Colonic mucosa (tissue), 4 donors: ENCODE measurements around the gene RNF103. TPM values are rescaled to one million over a fixed set of nuclear protein-coding genes. Genes with fewer than 3 reads are reported as not detected.

ENCODE experiments used
- DNase-seq: peaks from one replicate; pipeline ENCODE4 v3.0.0-alpha.2; 2020
- H3K27ac ChIP-seq: fragments of 200-600 bp; one replicate; pipeline ENCODE4 v1.8.0; 2021
- H3K27me3 ChIP-seq: fragments of 200-600 bp; one replicate; pipeline ENCODE4 v1.8.0; 2021
- H3K36me3 ChIP-seq: fragments of 200-600 bp; one replicate; pipeline ENCODE4 v1.8.0; 2021
- H3K4me1 ChIP-seq: fragments of 200-600 bp; one replicate; pipeline ENCODE4 v1.8.0; 2021; ENCODE audit warnings: mild to moderate bottlenecking
- H3K4me3 ChIP-seq: fragments of 200-600 bp; one replicate; pipeline ENCODE4 v1.8.0; 2021
- H3K9ac ChIP-seq, 2 donors: one replicate each; pipeline ENCODE4 v1.7.0; 2013; ENCODE audit warnings: control low read depth in 2 of 2, low read depth in 2 of 2, low read length in 2 of 2
- H3K9me3 ChIP-seq: fragments of 200-600 bp; one replicate; pipeline ENCODE4 v1.8.0; 2021
- intact Hi-C: fragments of 100-400 bp; cut with DNase I; formaldehyde crosslinking; loops from one replicate; pipeline ENCODE4 v1.14.1; 2022
- total RNA-seq, 2 donors: library from RNA; stranded (reverse); fragmentation: NEBNext Ultra II Directional in 1 of 2; extraction: Animal tissue kit (Norgen Biotek cat#: 25700) in 1 of 2; gene quantifications; one replicate each; pipeline ENCODE4 v1.2.1, GENCODE V29; 2021
- TF ChIP-seq, protein P1 (sequence below): fragments of 200-600 bp; IDR thresholded peaks from one replicate; pipeline ENCODE4 v1.8.0; 2022; ENCODE audit warnings: antibody characterized with exemption, mild to moderate bottlenecking
- donor health status: healthy.
- donor health status: DM: no; HTN: no; CAD: no.
- donor health status: DM: no; HTN: no; CAD: no.

Gene RNF103
- total RNA-seq, 2 donors from 2014 or later, result 41.0 to 58.7 TPM

GRCh38 chr2:86577817-86578456 is 45.7 kb downstream of the RNF103 start:
- no peaks in the 10 kb centered on the region for H3K4me1 ChIP-seq
- H3K27ac ChIP-seq, result no peak overlapping the region
- intact Hi-C loops, result no loop called here
- H3K9me3 ChIP-seq, result no peaks in the 10 kb centered on the region
- H3K36me3 ChIP-seq, result no peaks in the 10 kb centered on the region
- H3K27me3 ChIP-seq, result no peaks in the 10 kb centered on the region
- DNase-seq, result no peak
- H3K4me3 ChIP-seq, result no peak overlapping the region
- TF ChIP-seq, protein P1, sequence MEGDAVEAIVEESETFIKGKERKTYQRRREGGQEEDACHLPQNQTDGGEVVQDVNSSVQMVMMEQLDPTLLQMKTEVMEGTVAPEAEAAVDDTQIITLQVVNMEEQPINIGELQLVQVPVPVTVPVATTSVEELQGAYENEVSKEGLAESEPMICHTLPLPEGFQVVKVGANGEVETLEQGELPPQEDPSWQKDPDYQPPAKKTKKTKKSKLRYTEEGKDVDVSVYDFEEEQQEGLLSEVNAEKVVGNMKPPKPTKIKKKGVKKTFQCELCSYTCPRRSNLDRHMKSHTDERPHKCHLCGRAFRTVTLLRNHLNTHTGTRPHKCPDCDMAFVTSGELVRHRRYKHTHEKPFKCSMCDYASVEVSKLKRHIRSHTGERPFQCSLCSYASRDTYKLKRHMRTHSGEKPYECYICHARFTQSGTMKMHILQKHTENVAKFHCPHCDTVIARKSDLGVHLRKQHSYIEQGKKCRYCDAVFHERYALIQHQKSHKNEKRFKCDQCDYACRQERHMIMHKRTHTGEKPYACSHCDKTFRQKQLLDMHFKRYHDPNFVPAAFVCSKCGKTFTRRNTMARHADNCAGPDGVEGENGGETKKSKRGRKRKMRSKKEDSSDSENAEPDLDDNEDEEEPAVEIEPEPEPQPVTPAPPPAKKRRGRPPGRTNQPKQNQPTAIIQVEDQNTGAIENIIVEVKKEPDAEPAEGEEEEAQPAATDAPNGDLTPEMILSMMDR, result no peak
- H3K9ac ChIP-seq, result no peak overlapping the region

GRCh38 chr2:86570059-86570458 is 53.6 kb downstream of the RNF103 start:
- DNase-seq, result no peak

GRCh38 chr2:86566821-86567190 is 56.9 kb downstream of the RNF103 start:
- Histone ChIP-seq H3K4me3 (no peak overlapping the region), H3K36me3 (no peaks in the 10 kb centered on the region), H3K27ac (no peak overlapping the region), H3K9ac (no peak overlapping the region), H3K27me3 (no peaks in the 10 kb centered on the region), H3K9me3 (no peaks in the 10 kb centered on the region), H3K4me1 (peaks cover 4% of the 10 kb centered on the region)
- no peak for DNase-seq
- intact Hi-C loops, result no loop called here
- TF ChIP-seq, protein P1, result no peak

More at GRCh38 chr2:86570059-86570458, 53.6 kb downstream of the RNF103 start:
- H3K36me3 ChIP-seq, result no peaks in the 10 kb centered on the region
- no peaks in the 10 kb centered on the region for H3K4me1 ChIP-seq
- no peaks in the 10 kb centered on the region for H3K9me3 ChIP-seq
- H3K9ac ChIP-seq, result no peak overlapping the region
- TF ChIP-seq, protein P1, result no peak
- H3K27ac ChIP-seq, result no peak overlapping the region
- no peak overlapping the region for H3K4me3 ChIP-seq
- H3K27me3 ChIP-seq, result no peaks in the 10 kb centered on the region
- intact Hi-C loops, result no loop called here

GRCh38 chr2:86566158-86566820 is 57.4 kb downstream of the RNF103 start:
- DNase-seq, result no peak
- TF ChIP-seq, protein P1, result no peak
- no peak overlapping the region for H3K9ac ChIP-seq
- H3K27ac ChIP-seq, result no peak overlapping the region
- H3K4me1 ChIP-seq, result peaks cover 5% of the 10 kb centered on the region
- H3K9me3 ChIP-seq, result no peaks in the 10 kb centered on the region
- intact Hi-C loops, result no loop called here
- no peaks in the 10 kb centered on the region for H3K36me3 ChIP-seq
- no peaks in the 10 kb centered on the region for H3K27me3 ChIP-seq
- no peak overlapping the region for H3K4me3 ChIP-seq

DNA sequence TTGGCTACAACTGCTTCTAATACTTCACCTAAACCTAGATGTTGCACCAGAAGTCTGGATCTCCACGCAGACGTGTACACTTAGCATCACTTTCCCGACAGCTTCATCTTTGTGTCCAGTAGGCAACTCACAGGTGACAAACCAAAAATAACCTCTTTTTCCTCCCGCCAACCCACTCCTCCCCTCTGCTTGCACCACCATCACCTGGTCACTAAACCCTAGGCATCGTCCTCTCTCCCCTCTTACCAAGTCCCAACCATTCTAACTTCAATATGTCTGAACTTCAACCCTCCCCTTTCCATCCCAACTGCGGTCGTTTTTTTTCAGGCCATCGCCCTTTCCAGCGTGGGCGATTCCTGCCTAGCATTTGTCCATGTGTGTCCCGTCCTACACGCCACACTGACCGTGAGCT is 60.0 kb downstream of the RNF103 start:
- Histone ChIP-seq H3K9me3 (no peaks in the 10 kb centered on the region), H3K9ac (peak overlapping the region in 1 of 2 donors; percentile 89), H3K36me3 (no peaks in the 10 kb centered on the region), H3K4me1 (peaks cover 5% of the 10 kb centered on the region), H3K27ac (peak overlapping the region; percentile 99), H3K27me3 (no peaks in the 10 kb centered on the region), H3K4me3 (peak overlapping the region; percentile 75)
- intact Hi-C loops, result no loop called here
- no peak for DNase-seq
- TF ChIP-seq, protein P1, result no peak
